T-helper 1 cell (primary cell): ENCODE results near the gene VPS35L.
A peak's percentile ranks its signal among the peaks of the same experiment; 100 is the strongest.
"Not testable (repeated sequence)": the region's sequence is repeated elsewhere in the genome, so short reads cannot be mapped to it uniquely, and the experiment has no call there.

ENCODE experiments used
- DNase-seq, 5 donors: peaks; one replicate each; pipeline ENCODE4 v3.0.0-alpha.2; 2012 to 2020

VPS35L gene

DNA sequence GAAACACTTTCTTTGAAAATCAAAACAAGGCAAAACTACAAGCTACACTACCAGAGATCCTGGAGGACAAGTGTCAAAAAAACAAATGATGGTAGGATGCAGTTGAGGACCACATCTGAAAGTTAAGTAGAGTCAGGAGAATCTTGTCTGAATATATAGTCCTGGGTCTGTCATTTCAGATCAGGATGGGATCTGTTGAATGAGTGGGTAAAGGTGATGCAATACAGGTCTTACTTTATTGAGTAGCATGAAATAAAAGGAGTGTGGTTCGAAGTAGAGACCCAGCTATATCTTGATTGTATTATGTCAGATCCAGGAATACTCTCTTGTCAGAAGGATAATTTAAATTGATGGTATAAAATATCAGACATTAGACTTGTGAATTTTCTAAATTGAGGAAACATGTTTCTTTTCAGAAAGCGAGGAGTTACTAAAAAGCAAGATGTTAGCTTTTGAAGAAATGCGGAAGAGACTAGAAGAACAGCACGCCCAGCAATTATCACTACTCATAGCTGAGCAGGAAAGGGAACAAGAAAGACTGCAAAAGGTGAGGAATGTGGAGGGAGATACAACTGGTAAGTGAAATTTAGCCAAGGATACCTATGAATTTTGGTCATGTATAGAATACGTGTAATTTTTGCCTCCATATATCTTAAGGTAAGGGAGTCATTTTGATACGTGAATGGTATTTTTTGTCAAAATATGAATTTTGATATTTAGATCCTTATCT is 15.1 kb upstream of the VPS35L start:
- no peak for DNase-seq

DNA sequence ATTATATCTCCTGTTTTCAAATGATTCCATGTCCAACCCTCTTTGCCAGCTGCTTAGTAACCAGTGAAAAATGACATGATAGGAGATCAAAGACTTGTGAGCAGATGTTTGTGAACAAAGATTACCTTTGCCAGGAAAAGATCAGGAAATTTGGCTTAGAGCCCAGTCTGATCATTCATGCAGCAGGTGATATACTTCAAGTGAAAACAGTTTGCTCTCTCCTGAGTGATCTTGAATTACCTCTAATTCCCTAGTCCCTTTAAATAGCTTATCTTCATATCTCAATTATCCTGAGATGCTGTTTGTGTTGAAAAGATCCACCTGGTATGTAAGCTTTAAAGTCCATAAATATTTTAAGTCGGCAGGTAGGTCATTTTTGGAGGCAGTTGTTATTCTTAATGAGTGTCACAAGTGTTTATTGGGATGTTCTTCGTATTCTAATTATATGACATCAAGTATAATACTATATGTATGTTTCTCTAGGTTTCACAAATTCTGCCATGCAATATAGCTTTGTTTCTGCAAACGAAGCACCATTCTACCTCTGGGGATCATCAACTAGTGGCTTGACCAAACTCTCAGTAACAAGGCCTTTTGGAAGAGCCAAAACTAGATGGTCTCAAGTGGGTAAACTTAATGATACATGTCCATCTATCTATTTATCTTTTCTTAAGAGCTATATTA is 13.2 kb upstream of the VPS35L start:
- no peak for DNase-seq

DNA sequence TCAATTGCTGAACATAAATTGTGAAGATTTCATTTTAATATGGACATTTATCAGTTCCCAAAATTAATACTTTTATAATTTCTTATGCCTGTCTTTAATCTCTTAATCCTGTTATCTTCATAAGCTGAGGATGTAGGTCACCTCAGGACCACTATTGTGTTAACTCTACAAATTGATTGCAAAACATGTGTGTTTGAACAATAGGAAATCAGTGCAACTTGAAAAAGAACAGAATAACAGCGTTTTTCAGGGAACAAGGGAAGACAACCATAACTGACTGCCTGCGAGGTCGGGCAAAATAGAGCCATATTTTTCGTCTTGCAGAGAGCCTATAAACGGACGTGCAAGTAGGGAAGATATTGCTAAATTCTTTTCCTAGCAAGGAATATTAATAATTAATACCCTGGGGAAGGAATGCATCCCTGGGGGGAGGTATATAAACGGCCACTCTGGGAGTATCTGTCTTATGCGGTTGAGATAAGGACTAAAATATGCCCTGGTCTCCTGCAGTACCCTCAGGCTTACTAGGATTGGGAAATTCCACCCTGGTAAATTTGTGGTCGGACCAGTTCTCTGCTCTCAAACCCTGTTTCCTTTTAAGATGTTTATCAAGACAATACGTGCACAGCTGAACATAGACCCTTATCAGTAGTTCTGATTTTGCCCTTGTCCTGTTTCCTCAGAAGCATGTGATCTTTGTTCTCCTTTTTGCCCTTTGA is 12.1 kb upstream of the VPS35L start:
- not testable (repeated sequence) for DNase-seq

DNA sequence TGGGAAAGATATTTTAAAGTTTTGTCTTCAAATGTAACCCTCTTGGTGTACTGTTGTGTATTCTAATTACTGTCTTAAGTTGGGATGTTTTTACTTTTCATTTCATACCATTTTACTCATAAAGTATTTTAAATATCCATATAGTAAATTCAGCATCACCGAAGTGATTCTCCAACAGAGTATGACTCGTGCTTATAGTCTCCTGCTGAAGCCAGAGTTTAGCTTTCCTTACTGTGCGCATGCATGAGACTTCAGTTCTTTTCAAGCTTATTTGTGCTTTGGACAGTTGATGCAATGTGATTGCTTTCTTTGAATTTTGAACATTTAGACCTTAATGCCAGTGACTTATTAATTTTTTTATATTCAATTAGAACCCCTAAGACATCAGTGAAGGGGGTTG is 7.4 kb upstream of the VPS35L start:
- DNase-seq: no peak

DNA sequence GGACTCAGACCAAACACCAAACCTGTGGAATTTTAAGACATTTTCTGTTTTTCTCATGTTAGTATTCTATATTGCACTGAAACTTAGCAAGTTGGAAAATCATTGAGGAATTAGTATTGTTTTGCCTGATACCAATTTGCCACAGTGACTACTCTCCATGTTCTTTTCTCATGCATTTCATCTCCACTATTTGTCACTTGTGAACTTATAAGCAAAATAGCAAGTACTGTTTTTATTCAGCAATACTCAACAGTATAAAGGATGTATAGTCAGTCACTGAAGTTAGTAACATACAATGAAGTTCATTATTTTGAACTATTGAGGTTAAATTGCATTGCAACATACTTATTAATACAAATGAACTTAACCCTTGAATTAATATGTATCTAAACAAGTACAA is 5.8 kb upstream of the VPS35L start:
- DNase-seq: no peak

- peak in 1 of 5 donors; percentile 47 for DNase-seq
Measured at GRCh38 chr16:19555938-19556771, 652 bp downstream of the VPS35L start.

GRCh38 chr16:19559242-19559910 is 3.9 kb downstream of the VPS35L start:
- peak in 3 of 5 donors; percentile 23 to 29 (median 23) for DNase-seq

- no peak for DNase-seq
Measured at GRCh38 chr16:19560078-19560477, 4.6 kb downstream of the VPS35L start.

GRCh38 chr16:19563377-19563776 is 7.9 kb downstream of the VPS35L start:
- no peak for DNase-seq

DNA sequence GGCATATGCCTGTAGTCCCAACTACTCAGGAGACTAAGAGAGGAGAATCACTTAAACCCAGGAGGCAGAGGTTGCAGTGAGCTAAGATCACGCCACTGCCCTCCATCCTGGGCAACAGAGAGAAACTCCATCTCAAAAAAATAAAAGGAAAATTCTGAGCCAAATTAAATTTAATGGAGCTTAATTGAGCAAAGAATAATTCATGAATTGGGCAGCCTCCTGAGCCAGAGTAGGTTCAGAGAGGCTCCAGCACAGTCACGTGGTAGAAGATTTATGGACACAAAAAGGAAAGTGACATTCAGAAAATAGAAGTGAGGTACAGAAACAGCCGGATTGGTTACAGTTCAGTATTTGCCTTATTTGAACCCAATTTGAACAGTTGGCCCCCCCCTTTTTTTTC is 10.9 kb downstream of the VPS35L start:
- no peak for DNase-seq

GRCh38 chr16:19567560-19567959 is 12.1 kb downstream of the VPS35L start:
- no peak for DNase-seq

DNA sequence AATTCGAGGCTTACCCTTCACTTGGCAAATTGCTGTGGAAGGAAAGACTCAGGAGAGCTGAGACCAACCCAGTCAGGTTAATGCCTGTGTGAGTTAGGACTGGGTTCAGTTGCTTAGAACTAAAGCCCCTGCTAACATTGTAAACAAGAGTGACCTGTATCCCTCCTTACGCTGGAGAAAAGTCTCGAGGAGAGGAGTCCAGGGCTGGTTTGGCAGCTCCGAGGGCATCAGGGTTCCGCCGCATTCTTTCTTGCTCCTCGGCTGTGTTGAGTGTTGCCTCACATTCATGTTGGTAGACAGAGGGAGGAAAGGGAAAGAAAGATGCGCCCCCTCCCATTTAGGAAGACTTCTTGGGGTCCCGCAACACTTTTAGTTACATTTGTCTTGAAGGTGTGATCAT is 18.5 kb downstream of the VPS35L start:
- DNase-seq: no peak

DNA sequence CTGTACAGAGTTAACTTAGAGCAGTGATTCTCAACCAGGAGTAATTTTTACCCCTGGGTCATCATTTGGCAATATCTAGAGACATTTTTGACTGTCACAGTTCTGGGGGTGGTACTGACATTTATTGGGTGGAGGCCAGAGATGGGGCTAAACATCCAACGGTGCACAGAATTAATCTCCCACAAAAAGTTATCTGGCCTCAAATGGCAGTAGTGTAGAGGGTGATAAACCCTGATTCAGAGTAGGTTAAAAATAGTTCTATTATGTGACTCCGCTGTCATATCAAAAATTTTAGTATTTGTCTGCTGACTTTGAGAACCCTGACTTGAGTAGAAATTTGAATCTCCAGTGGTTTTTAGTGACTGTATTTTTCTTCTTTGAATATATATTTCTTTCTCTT is 19.1 kb downstream of the VPS35L start:
- DNase-seq: no peak

GRCh38 chr16:19578378-19578971 is 23.0 kb downstream of the VPS35L start:
- DNase-seq: no peak

- no peak for DNase-seq
Measured at GRCh38 chr16:19582050-19582831, 26.7 kb downstream of the VPS35L start.

DNA sequence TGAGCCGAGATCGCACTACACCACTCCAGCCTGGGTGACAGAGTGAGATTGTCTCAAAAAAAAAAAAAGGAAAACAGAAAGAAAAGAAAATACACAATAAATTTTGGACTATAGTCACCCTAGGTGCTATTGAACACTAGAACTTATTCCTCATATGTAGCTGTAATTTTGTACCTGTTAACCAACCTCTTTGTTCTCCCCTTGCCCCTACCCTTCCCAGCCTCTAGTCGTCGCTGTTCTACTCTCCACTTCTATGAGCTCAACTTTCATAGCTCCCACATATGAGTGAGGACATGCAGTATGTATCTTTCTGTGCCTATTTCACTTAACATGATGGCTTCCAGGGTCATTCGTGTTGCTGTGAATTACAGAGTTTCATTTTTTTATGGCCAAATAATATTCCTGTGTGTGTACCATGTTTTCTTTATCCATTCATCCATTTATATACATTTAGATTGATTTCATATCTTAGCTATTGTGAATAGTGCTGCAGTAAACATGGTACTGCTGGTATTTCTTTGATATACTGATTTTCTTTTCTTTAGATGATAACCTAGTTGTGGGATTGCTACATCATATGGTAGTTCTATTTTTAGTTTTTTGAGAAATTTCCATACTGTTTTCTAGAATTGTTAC is 28.3 kb downstream of the VPS35L start:
- peak in 2 of 5 donors; percentile 23 to 29 for DNase-seq

GRCh38 chr16:19588661-19589060 is 33.2 kb downstream of the VPS35L start:
- DNase-seq: no peak

DNA sequence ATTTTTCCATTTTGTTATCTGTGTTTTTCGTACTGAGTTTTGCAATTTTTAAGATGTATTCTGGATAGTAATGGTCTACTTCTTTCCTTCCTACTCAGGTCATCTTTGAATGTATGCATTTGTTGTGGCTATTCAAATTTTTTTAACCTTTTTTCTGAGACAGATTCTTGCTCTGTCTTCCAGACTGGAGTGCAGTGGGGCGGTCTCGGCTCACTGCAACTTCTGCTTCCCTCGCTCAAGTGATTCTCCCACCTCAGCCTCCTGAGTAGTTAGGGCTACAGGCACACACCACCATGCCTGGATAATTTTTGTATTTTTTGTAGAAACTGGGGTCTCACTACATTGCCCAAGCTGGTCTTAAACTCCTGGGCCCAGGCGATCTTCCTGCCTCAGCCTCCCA is 33.6 kb downstream of the VPS35L start:
- DNase-seq: no peak

DNA sequence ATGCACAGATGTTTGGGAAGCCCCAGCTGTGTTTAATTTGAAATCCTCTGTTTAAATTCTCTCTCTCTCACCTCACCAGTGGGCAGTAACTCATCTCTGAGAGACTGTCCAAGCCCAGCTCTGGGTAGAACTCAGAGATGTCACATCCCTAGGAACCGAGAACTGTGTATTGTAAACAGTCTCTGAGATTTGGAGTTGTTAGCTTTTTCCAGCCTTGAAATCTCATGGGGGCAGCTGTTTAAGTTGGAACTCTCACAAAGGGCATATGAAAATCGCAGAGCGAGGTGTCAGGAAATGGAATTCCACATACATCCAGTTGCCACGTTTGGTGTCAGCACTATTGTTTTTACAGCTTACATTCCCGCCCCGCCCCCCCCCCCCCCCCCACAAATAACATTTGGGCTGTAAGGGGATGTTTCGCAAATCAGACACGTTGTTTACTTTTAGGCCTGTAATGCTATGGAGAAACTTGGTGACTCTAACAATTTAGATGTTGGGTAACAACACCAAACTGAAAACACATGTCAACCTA is 34.3 kb downstream of the VPS35L start:
- DNase-seq: no peak

DNA sequence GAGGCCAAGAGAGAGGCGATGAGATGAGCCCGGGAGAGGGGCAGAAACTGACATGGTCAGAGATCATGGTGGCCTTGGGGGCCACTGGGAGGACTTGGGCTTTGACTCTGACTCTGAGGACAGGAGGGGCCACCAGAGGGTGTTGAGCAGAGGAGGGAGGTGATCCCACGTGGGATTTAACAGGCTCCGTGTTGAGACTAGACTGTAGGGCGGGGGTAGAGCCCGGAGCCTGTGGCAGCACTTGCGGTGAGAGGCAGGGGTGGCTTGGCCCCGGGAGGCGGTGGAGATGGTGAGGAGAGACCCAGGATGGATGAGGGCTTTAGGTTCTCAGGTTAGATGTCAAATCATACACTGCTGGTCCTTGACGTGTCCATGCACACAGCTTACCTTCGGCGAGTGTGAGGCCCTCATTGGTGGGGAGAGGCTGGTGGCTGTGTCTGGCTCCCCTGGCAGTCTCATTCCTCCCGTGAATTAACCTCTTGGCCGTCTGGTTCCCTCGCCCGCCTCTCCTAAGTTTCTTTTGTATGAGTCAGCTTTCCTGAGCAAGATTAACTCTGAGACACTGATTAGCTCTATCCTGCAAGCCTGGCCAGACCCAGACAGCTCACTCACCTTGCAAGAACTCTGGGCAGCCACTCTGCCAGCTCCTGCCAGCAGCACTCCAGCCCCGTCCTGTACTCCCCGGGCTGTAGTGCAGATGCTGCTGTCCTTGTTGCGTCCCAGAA is 39.7 kb downstream of the VPS35L start:
- DNase-seq: no peak
